Stimulated activated CD8-positive, alpha-beta memory T cell treated with anti-CD3 and anti-CD28 coated beads, Interleukin-2, amount 100 ng/mL, for 1 hour (primary cell): ENCODE measurements around the gene LMF1.

Experiments used
- DNase-seq, 2 donors: peaks; one replicate each; pipeline ENCODE4 v3.0.0-alpha.2; 2020; ENCODE audit warnings: low read depth in 2 of 2

The LMF1 gene

DNA sequence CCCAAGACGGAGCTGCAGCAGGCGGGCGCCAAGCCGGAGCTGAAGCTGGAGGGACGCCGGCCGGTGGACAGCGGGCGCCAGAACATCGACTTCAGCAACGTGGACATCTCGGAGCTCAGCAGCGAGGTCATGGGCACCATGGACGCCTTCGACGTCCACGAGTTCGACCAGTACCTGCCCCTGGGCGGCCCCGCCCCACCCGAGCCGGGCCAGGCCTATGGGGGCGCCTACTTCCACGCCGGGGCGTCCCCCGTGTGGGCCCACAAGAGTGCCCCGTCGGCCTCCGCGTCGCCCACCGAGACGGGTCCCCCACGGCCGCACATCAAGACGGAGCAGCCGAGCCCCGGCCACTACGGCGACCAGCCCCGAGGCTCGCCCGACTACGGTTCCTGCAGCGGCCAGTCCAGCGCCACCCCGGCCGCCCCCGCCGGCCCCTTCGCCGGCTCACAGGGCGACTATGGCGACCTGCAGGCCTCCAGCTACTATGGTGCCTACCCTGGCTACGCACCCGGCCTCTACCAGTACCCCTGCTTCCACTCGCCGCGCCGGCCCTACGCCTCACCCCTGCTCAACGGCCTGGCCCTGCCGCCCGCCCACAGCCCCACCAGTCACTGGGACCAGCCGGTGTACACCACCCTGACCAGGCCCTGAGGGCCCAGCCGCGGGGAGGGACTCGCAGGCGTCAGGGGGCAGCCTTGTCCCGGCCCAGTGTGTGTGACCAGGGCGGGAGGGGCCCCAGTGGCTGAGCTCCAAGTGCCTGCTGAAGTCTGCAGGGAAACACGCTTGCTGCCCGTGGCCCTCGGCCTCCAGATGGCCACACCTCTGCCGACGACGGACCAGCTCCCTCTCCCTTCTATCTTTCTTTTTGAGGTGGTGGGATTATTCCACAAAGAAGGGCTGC, 14.2 kb upstream of the LMF1 start:
- no peak for DNase-seq

DNA sequence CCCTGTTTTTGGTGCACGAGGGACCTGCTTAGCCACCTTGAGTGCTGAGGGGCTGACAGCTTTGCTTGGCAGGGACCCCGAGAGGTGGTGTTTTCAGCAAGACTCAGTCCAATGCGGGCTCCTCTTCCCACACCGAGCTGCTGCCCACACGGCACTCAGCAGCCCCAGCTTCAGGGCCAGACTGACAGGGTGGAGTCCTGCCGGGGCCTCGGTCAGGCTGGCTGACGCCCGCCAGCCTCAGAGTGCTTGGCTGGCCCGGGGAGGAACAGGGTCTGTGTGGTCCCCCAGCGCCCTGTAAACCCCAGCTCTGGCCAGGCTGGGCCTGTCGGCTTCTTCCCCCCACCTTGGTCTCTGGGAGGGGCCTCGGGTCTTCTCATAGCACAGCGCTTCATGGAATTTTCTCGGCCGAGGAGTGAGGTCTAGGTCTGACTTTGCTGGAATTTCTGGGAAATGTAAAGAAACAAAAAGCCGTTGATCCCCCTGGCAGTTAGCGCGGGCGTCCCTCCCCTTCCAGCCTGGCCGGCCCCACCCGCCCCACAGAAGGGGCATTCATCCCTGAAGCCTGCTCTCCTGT, 13.4 kb upstream of the LMF1 start:
- DNase-seq, result no peak

- no peak for DNase-seq
These were observed 12.6 kb upstream of the LMF1 start for GRCh38 chr16:983044-984030.

- DNase-seq, result no peak
These were observed 11.6 kb upstream of the LMF1 start for GRCh38 chr16:982145-983043.

DNA sequence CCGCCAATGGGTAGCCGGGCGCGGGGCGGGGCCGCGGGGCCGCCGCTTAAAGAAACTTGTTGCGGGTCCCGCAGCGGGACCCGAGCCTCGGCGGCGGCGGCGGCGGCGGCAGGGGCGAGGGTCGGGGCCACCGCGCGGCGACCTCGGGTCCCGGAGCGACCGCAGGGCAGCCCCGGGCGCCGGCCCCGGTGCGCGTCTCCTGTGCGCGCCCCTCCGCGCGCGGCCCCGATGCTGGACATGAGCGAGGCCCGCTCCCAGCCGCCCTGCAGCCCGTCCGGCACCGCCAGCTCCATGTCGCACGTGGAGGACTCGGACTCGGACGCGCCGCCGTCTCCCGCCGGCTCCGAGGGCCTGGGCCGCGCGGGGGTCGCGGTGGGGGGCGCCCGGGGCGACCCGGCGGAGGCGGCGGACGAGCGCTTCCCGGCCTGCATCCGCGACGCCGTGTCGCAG, 10.9 kb upstream of the LMF1 start, which contains the start of gene SOX8:
SOX8 (plus strand) TSS at position 76 of the 450 bp plus-strand sequence; CDS start at position 229, 153 bp downstream.
- DNase-seq, result no peak

GRCh38 chr16:980595-980854, 9.7 kb upstream of the LMF1 start:
- DNase-seq, result no peak

DNA sequence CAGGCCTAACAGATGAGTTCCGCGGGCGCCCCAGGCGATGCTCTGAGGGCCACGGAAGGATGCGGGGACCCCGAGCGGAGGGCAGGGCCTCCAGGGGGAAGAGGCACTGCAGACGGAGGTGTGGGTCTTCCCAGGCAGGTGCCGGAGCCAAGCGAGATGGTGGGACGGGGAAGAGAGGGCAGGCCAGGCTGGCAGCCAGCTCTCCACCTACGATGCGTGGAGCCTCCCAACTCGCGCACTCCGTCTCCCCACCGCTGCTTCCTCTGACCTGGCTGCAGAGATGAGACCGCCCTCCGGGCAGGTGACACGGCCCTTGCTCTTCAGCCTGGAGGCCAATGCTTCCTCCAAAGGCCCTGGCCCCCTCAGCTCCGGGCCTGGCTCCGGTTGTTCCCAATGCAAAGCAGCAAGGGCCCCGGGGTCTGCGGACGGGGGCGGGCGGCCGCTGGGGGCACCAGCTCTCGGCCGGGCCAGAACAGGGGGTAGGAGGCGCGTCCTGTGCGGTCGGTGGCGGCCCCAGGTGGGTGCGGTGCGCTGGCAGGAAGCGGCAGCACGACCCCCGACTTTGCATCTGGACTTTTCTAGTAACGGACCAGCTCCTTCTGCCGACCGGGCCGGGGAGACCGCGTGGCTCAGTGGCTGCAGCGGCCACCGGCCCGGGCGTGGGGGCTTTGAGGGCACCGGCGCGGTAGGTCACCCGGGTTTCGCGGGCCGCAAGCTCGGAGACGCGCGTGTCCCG, 9.2 kb upstream of the LMF1 start:
- DNase-seq, result no peak

GRCh38 chr16:979147-979546, 8.4 kb upstream of the LMF1 start:
- no peak for DNase-seq

- no peak for DNase-seq
These were observed 7.6 kb upstream of the LMF1 start for GRCh38 chr16:978403-978802.

DNA sequence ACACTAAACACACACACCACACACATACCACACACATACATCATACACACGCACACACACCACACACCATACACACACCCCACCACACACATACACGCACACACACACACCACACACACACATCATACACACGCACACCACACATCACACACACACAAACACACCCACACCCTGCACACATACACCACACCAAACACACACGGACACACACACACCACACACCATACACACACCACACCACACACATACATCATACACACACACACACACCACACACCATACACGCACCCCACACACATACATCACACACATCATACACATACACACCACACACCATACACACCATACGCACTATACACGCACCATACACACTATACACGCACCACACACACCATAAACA, 7.1 kb upstream of the LMF1 start:
- DNase-seq, result no peak

GRCh38 chr16:977081-977701, 6.4 kb upstream of the LMF1 start:
- no peak for DNase-seq

- no peak for DNase-seq
These were observed 5.7 kb upstream of the LMF1 start for GRCh38 chr16:976389-976931.

DNA sequence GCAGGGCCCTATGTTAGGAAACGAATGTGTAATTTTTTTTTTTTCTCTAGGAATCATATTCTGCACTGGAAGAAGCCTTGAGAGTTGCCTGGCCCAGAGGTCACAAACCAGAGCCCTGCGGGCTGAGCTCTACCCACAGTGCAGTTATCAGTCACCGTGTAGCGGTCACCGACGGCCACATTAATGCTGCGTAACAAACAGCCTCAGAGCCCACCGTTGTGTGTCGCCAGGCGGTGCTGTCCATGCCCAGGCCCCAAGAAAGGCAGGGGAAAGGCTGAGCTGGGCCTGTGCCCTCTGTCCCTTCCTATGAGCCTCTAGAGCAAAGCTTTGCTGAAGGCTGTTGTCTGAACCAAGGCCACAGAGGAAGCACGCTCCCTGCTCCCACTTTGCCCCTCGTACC, 4.5 kb upstream of the LMF1 start:
- DNase-seq, result no peak

DNA sequence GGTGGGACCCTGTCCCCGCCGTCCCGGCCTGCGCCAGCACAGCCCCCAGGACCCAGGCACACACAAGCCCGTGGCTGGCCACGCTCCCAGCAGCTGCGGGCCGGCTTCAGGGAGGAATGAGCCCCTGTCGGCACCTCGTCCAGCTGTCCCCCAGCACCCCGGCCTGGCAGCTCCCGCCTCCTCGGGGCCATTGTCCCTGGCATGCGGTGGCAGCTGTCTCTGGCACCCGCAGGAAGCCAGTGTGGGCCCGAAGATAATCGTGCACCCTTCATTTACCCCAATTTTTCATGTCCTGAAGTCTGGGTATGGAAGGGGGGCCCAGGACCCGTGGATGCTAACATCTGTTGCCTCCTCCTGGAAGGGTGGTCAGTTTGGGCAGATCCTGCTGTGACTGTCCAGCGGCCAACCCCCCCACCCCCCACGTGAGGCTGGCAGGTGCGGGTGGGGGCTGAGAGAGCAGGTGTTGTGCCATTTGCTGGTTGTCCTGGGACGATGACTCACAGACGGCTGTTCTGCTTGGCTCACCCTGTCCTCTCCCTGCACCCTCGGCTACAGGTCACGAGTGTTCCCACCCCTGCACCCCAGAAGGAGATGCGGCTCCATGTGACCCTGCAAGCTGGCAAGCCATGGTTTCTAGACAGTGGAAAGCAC, 4.0 kb upstream of the LMF1 start:
- no peak for DNase-seq

GRCh38 chr16:974001-974601, 3.3 kb upstream of the LMF1 start:
- no peak for DNase-seq

DNA sequence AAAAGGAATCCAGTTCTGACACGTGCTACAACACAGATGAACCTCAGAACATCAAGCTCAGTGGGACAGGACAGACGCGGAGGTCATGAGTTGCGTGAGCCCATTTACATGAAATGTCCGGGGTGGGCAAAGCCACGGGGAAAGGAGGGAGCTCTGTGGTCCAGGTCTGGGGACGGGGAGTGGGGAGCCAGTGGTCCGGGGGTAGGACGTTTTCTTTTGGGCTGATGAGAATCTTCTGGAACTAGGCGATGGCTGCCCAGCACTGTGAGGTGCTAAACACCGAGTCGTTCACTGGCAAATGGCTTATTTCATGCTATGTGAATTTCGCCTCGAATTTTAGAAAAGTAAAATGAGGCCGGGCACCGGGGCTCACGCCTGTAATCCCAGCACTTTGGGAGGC, 2.6 kb upstream of the LMF1 start:
- no peak for DNase-seq

GRCh38 chr16:972316-973002, 1.7 kb upstream of the LMF1 start:
- DNase-seq, result no peak

DNA sequence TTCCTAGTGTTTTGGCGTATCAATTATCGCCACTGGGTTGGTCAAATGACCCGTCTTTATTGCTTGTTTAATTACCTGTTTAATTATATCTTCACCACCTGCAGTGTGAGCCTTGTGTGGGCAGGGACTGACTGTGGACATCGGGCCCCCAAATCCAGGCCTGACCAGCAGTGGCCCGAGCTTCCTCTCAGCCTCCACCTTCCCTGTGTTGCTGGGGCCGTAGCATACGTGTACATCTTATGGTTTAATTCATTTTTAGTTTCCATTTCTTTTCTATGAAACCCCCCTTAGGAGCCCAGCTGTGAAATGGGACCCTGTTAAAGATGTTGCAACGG, 1.2 kb upstream of the LMF1 start:
- DNase-seq, result no peak

DNA sequence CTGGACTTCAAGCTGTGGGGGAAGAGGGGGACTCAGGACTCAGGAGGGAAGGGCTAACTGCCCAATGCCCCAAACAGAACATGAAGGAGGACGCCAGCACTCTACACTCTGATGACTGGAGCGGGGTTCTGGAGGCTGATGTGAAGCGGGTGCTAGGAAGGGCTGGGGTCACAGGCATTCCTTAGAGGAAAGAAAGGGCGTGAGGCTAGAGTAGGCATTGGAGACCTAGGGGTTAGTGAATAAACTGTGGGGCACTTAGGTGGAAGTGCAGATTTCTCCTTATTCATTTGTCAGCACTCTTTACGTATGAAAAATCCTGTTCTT, 760 bp upstream of the LMF1 start:
- no peak for DNase-seq
